HepG2 (cell line): Measurements from ENCODE around the gene TRIO. TPM values are rescaled to one million over a fixed set of nuclear protein-coding genes. Genes with fewer than 3 reads are reported as not detected.

ENCODE experiments used
- ATF1 ChIP-seq: IDR thresholded peaks from 2 replicates; pipeline ENCODE4 v1.6.1; 2016; ENCODE audit warnings: mild to moderate bottlenecking, control low read depth
- DBP ChIP-seq: sonication (generic); formaldehyde crosslinking; IDR thresholded peaks from 2 replicates; pipeline ENCODE4 v1.4.0; 2020; ENCODE audit warnings: missing genetic modification reagents; ENCODE audit errors: not compliant biosample characterization
- EP300 ChIP-seq, 3 experiments: sonication (generic) in 1 of 3; formaldehyde crosslinking in 1 of 3; IDR thresholded peaks; 2 replicates each; pipeline versions ENCODE4 v1.5.1 to v1.6.1; 2011 to 2020; ENCODE audit warnings: low read depth in 2 of 3, low read length in 2 of 3, borderline replicate concordance in 1 of 3, improper control_type of control experiment in 1 of 3, mild to moderate bottlenecking in 1 of 3, missing genetic modification reagents in 1 of 3, moderate library complexity in 1 of 3
- FOXA1 ChIP-seq, 2 experiments: fragments of 450-650 bp in 1 of 2; sonication (generic) in 1 of 2; formaldehyde crosslinking in 1 of 2; IDR thresholded peaks; 2 replicates each; pipeline versions ENCODE4 v1.4.0 to v1.6.1; 2016 to 2020; ENCODE audit warnings: missing genetic modification reagents in 1 of 2
- GATAD2A ChIP-seq: IDR thresholded peaks from 2 replicates; pipeline ENCODE4 v1.6.1; 2016
- GZF1 ChIP-seq: sonication (generic); formaldehyde crosslinking; IDR thresholded peaks from 2 replicates; pipeline ENCODE4 v1.5.1; 2020; ENCODE audit warnings: mild to moderate bottlenecking, missing genetic modification reagents
- HNF4G ChIP-seq, 2 experiments: sonication (generic) in 1 of 2; formaldehyde crosslinking in 1 of 2; IDR thresholded peaks; 2 replicates each; pipeline versions ENCODE4 v1.4.0 to v1.6.1; 2011 to 2020; ENCODE audit warnings: borderline replicate concordance in 2 of 2, low read depth in 2 of 2, mild to moderate bottlenecking in 2 of 2, low read length in 1 of 2, missing genetic modification reagents in 1 of 2, moderate library complexity in 1 of 2
- JUNB ChIP-seq: sonication (generic); formaldehyde crosslinking; IDR thresholded peaks from 2 replicates; pipeline ENCODE4 v1.8.0; 2022; ENCODE audit warnings: missing genetic modification reagents, mild to moderate bottlenecking, borderline replicate concordance
- MAFF ChIP-seq: IDR thresholded peaks from 2 replicates; pipeline ENCODE4 v1.6.1; 2011; ENCODE audit warnings: low read depth, low read length, improper control_type of control experiment
- MLXIP ChIP-seq: sonication (generic); formaldehyde crosslinking; IDR thresholded peaks from 2 replicates; pipeline ENCODE4 v1.9.0; 2021; ENCODE audit warnings: missing genetic modification reagents, borderline replicate concordance
- MYC ChIP-seq: sonication (generic); formaldehyde crosslinking; IDR thresholded peaks from 2 replicates; pipeline ENCODE4 v1.9.0; 2021; ENCODE audit warnings: missing genetic modification reagents, borderline replicate concordance
- NCOR1 ChIP-seq: fragments of 200-600 bp; sonication (generic); IDR thresholded peaks from 2 replicates; pipeline ENCODE4 v1.7.0; 2017; ENCODE audit warnings: antibody characterized with exemption, low read length, borderline replicate concordance
- ONECUT2 ChIP-seq: sonication (generic); formaldehyde crosslinking; IDR thresholded peaks from 2 replicates; pipeline ENCODE4 v1.4.0; 2020; ENCODE audit warnings: missing genetic modification reagents
- PREB ChIP-seq: sonication (generic); formaldehyde crosslinking; IDR thresholded peaks from 2 replicates; pipeline ENCODE4 v1.4.0; 2020; ENCODE audit warnings: missing genetic modification reagents
- REPIN1 ChIP-seq: sonication (generic); formaldehyde crosslinking; IDR thresholded peaks from 2 replicates; pipeline ENCODE4 v1.8.0; 2022; ENCODE audit warnings: missing genetic modification reagents, low read depth, mild to moderate bottlenecking, borderline replicate concordance
- RFX3 ChIP-seq: IDR thresholded peaks from 2 replicates; pipeline ENCODE4 v1.6.1; 2016; ENCODE audit warnings: missing biosample characterization, missing genetic modification reagents
- ZKSCAN5 ChIP-seq: sonication (generic); formaldehyde crosslinking; IDR thresholded peaks from 2 replicates; pipeline ENCODE4 v1.5.1; 2020; ENCODE audit warnings: mild to moderate bottlenecking, missing genetic modification reagents
- ZNF232 ChIP-seq: sonication (generic); formaldehyde crosslinking; IDR thresholded peaks from 2 replicates; pipeline ENCODE4 v1.4.0; 2020; ENCODE audit warnings: missing genetic modification reagents, borderline replicate concordance
- ZNF317 ChIP-seq: sonication (generic); formaldehyde crosslinking; IDR thresholded peaks from 2 replicates; pipeline ENCODE4 v1.5.0; 2020; ENCODE audit warnings: mild to moderate bottlenecking, missing genetic modification reagents
- ZNF337 ChIP-seq: sonication (generic); formaldehyde crosslinking; IDR thresholded peaks from 2 replicates; pipeline ENCODE4 v1.5.1; 2020; ENCODE audit warnings: missing genetic modification reagents, low read depth, mild to moderate bottlenecking, borderline replicate concordance
- ZNF510 ChIP-seq: sonication (generic); formaldehyde crosslinking; IDR thresholded peaks from 2 replicates; pipeline ENCODE4 v1.4.0; 2020; ENCODE audit warnings: low read depth, mild to moderate bottlenecking, missing genetic modification reagents
- ZNF615 ChIP-seq: sonication (generic); formaldehyde crosslinking; IDR thresholded peaks from 2 replicates; pipeline ENCODE4 v1.5.0; 2020; ENCODE audit warnings: mild to moderate bottlenecking, missing genetic modification reagents, borderline replicate concordance
- ZNF652 ChIP-seq: IDR thresholded peaks from 2 replicates; pipeline ENCODE4 v1.6.1; 2016; ENCODE audit warnings: low read depth, borderline replicate concordance
- ZNF724P ChIP-seq: sonication (generic); formaldehyde crosslinking; IDR thresholded peaks from 2 replicates; pipeline ENCODE4 v1.8.0; 2022; ENCODE audit warnings: missing genetic modification reagents, borderline replicate concordance
- polyA plus RNA-seq, 8 experiments: library from polyadenylated mRNA; depleted of rRNA in 3 of 8; stranded (reverse) in 7 of 8; unstranded in 1 of 8; fragments of >200 nt; fragmentation: Illumina TruSeq in 4 of 8; extraction: Trizol in 4 of 8; gene quantifications; 2 replicates each; pipeline versions ENCODE4 v1.2.1 to v1.2.3, GENCODE V29; 2011 to 2016; ENCODE audit warnings: low read depth in 4 of 8, missing spikeins in 1 of 8, mixed read lengths in 1 of 8; ENCODE audit not compliant: insufficient read depth in 1 of 8
- total RNA-seq, 5 experiments: library from RNA; depleted of rRNA; stranded (reverse); fragments of >200 nt; fragmentation: Illumina TruSeq; extraction: Trizol; gene quantifications; 2 replicates each; pipeline ENCODE4 v1.2.3, GENCODE V29; 2016; ENCODE audit warnings: low read depth in 1 of 5
- TF ChIP-seq, protein P1 (sequence below): sonication (generic); formaldehyde crosslinking; IDR thresholded peaks from 2 replicates; pipeline ENCODE4 v1.4.0; 2020; ENCODE audit warnings: mild to moderate bottlenecking, missing genetic modification reagents

TRIO gene
- total and polyA plus RNA-seq, 2 of the 13 experiments (the other 11 are each of a cell fraction or from before 2014, with no cell fraction given) = 45.2 to 45.9 TPM

- TF ChIP-seq ZNF232 (CRISPR knock-in tag) = no peak
- no peak for TF ChIP-seq GZF1 (CRISPR knock-in tag)
- no peak for TF ChIP-seq MLXIP (CRISPR knock-in tag)
- no peak for TF ChIP-seq ZNF317 (CRISPR knock-in tag)
- TF ChIP-seq REPIN1 = no peak
- 0 out of 2 replicates have a peak, but pooled peaks have one; percentile 25 for TF ChIP-seq NCOR1
- TF ChIP-seq PREB (CRISPR knock-in tag) = no peak
- TF ChIP-seq GATAD2A (CRISPR knock-in tag) = peak; percentile 87
- no peak for TF ChIP-seq ZNF510 (CRISPR knock-in tag)
- TF ChIP-seq ATF1 (CRISPR knock-in tag) = no peak
- TF ChIP-seq, protein P1, sequence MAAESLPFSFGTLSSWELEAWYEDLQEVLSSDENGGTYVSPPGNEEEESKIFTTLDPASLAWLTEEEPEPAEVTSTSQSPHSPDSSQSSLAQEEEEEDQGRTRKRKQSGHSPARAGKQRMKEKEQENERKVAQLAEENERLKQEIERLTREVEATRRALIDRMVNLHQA (CRISPR knock-in tag) = no peak
- no peak for TF ChIP-seq ONECUT2 (CRISPR knock-in tag)
- TF ChIP-seq FOXA1 (IDR thresholded peaks at IDR 0.05) = no peak
- TF ChIP-seq FOXA1 (CRISPR knock-in tag; IDR thresholded peaks at IDR 0.05) = peak; percentile 68
- no peak for TF ChIP-seq MAFF
- no peak for TF ChIP-seq JUNB (CRISPR knock-in tag)
- TF ChIP-seq DBP (CRISPR knock-in tag) = no peak
- no peak for TF ChIP-seq ZNF724P (CRISPR knock-in tag)
- no peak for TF ChIP-seq ZNF615
- TF ChIP-seq RFX3 (CRISPR knock-in tag) = no peak
- TF ChIP-seq HNF4G (IDR thresholded peaks at IDR 0.05; ENCODE audit: borderline replicate concordance, low read depth, low read length) = peak; percentile 75; the same call in 1 of the 2 replicates
- TF ChIP-seq HNF4G (CRISPR knock-in tag; IDR thresholded peaks at IDR 0.05; ENCODE audit: borderline replicate concordance, low read depth) = no peak
- peak in 1 of 2 experiments; percentile 85; a peak in 2 of 4 replicates for TF ChIP-seq EP300 (IDR thresholded peaks at IDR 0.05; ENCODE audit: low read depth in 2 of 2, low read length in 2 of 2)
- TF ChIP-seq EP300 (CRISPR knock-in tag; IDR thresholded peaks at IDR 0.05; ENCODE audit: borderline replicate concordance) = peak; percentile 65; the same call in 1 of the 2 replicates
- TF ChIP-seq ZNF652 (CRISPR knock-in tag) = 0 out of 2 replicates have a peak, but pooled peaks have one; percentile 28
- TF ChIP-seq ZNF337 (CRISPR knock-in tag) = peak; percentile 37; the same call in 1 of the 2 replicates
- TF ChIP-seq ZKSCAN5 = no peak
- no peak for TF ChIP-seq MYC (CRISPR knock-in tag)
These were observed 69.7 kb downstream of the TRIO start (continued) for GRCh38 chr5:14212838-14213237.
